Measurements from ENCODE around the gene MEX3D. TPM values are rescaled to one million over a fixed set of nuclear protein-coding genes. Genes with fewer than 3 reads are reported as not detected.
"Not testable (repeated sequence)": the region's sequence is repeated elsewhere in the genome, so short reads cannot be mapped to it uniquely, and the experiment has no call there.

MEX3D gene
- total RNA-seq, 1 donor: 27.6 TPM

DNA sequence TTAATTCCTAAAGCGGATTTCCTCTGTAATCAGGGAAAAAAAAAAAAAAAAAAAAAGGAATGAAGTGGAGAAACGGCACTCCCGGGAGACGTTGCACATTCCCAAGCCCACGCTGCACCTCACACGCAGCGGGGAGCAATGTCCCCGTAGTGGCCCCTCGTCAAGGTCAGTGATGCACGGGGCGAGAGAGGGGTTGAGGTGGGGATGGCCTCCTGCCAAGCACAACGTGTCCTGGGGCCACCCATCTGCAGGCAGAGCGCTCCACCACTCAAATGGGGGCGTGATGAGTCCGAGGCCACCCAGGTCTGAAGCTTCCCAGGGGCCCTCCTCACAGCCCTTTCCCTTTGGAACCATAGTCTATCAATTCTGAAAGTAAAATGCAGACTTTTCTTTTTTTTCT lies 29.1 kb downstream of the MEX3D start:
- no peak for DNase-seq (ENCODE audit: low read depth)
- no peak overlapping the region for H3K4me3 ChIP-seq (ENCODE audit: low read depth, low read length)
- TF ChIP-seq, protein P1, sequence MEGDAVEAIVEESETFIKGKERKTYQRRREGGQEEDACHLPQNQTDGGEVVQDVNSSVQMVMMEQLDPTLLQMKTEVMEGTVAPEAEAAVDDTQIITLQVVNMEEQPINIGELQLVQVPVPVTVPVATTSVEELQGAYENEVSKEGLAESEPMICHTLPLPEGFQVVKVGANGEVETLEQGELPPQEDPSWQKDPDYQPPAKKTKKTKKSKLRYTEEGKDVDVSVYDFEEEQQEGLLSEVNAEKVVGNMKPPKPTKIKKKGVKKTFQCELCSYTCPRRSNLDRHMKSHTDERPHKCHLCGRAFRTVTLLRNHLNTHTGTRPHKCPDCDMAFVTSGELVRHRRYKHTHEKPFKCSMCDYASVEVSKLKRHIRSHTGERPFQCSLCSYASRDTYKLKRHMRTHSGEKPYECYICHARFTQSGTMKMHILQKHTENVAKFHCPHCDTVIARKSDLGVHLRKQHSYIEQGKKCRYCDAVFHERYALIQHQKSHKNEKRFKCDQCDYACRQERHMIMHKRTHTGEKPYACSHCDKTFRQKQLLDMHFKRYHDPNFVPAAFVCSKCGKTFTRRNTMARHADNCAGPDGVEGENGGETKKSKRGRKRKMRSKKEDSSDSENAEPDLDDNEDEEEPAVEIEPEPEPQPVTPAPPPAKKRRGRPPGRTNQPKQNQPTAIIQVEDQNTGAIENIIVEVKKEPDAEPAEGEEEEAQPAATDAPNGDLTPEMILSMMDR (IDR thresholded peaks at IDR 0.05; ENCODE audit: insufficient read depth, low read length): no peak

DNA sequence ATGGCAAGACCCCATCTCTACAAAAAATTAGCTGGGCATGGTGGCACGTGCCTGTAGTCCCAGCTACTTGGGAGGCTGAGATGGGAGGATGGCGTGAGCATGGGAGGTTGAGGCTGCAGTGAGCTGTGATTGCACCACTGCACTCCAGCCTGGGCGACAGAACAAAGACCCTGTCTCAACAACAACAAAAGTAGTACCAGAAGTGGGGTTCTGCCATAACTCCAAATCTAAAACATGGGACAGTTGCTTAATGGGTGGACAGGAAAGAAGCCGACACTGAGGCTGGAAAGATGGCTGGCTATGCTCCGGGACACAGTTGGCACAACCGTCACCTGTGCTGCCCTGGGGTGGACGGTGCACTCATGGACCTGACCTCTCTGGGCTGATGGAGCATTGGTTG lies 32.4 kb downstream of the MEX3D start:
- DNase-seq (ENCODE audit: low read depth); H3K4me3 ChIP-seq (ENCODE audit: low read depth, low read length): not testable (repeated sequence)

DNA sequence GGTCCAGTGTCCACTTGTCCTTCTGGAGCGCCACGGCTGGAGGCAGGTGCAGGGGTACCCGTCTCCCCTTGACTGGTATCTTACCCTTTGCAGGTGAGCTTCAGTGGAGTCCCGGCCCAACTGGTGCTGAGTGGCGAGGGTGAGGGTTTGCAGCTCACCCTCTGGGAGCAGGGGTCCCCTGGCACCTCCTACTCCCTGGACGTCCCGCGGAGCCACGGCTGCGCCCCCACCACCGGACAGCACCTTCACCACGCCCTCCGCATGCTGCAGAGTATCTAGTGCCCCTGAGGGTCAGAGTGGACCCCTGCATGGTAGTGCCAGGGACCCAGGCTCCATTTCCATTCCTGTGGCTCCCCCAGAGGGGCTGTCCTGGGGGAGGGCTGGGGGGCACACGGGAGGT lies 33.2 kb downstream of the MEX3D start:
- no peak for DNase-seq (ENCODE audit: low read depth)
- no peak overlapping the region for H3K4me3 ChIP-seq (ENCODE audit: low read depth, low read length)
- TF ChIP-seq, protein P1 (IDR thresholded peaks at IDR 0.05; ENCODE audit: insufficient read depth, low read length): no peak

DNA sequence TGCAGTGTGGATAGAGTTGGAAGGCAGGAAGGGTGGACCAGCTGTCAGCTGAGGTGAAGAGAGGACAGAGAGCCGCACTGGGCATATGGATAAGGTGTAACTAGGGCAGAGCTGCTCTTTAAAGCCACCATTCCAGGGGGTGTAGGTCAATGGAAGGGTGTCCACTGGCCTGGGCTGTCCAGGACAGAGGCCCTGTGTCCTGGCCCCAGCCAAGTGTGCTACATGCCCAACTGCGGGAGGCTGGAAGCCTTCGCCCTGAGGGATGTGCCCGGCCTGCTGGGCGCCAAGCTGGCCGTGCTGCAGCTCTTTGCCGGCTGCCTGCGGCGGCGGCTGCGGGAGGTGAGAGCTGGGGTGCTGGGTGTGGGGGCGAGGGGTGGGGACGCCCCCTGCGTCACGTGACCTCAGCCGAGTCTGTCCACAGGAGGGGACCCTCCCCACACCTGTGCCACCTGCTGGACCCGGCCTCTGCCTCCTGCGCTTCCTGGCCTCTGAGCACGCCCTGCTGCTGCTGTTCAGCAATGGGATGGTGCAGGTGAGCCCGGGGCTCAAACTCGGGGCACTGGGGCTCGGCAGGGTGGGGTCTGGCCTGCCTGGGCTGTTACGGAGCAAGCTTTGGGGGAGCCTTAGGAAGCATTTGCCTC lies 34.5 kb downstream of the MEX3D start:
- TF ChIP-seq, protein P1 (IDR thresholded peaks at IDR 0.05; ENCODE audit: insufficient read depth, low read length): no peak
- no peak for DNase-seq (ENCODE audit: low read depth)
- H3K4me3 ChIP-seq (ENCODE audit: low read depth, low read length): no peak overlapping the region

DNA sequence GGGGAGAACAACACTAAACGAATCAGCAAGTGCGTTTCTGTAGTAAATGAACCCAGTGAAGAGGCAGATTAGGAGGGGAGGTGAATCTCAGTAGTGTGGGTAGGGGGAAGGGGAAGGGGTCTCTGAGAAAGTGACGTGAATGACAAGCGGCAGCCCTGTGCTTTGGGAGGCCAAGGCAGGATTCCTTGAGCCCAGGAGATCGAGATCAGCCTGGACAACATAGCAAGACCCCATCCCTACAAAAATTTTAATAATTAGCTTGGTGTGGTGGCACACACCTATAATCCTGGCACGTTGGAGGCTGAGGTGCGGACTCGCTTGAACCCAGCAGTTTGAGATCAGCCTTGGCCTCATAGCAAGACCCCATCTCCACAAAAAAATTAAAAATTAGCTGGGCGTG lies 36.1 kb downstream of the MEX3D start:
- TF ChIP-seq, protein P1 (IDR thresholded peaks at IDR 0.05; ENCODE audit: insufficient read depth, low read length): no peak

DNA sequence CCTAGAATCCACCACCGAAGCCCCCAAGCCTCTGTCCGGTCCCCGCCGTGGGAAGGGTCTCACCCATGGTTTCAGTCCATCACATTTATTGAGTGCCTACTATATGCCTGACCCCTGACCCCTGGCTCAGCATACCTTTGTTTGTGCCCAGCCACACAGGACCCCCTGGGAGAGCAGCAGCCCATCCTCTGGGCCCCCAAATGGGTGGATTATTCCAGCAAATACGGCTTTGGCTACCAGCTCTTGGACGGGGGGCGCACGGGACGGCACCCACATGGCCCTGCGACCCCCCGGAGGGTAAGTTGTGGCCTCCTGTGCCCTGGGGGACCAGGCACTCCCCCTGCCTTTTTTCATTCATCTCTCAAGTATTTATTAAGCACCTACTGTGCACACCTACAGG lies 36.5 kb downstream of the MEX3D start:
- DNase-seq (ENCODE audit: low read depth): no peak
- no peak overlapping the region for H3K4me3 ChIP-seq (ENCODE audit: low read depth, low read length)
- TF ChIP-seq, protein P1 (IDR thresholded peaks at IDR 0.05; ENCODE audit: insufficient read depth, low read length): no peak

More for the DNA sequence above, 36.1 kb downstream of the MEX3D start:
- DNase-seq (ENCODE audit: low read depth): no peak
- no peak overlapping the region for H3K4me3 ChIP-seq (ENCODE audit: low read depth, low read length)

DNA sequence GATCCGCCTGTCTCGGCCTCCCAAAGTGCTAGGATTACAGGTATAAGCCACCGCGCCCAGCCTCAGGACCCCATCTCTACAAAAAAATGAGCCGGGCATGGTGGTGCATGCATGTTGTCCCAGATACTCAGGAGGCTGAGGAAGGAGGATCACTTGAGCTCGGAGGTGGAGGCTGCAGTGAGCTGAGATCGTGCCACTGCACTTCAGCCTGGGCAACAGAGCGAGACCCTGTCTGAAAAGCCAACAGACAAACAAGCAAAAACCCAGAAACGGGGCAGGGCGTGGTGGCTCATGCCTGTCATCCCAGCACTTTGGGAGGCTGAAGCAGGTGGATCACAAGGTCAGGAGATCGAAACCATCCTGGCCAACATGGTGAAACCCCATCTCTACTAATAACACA lies 37.3 kb downstream of the MEX3D start:
- DNase-seq (ENCODE audit: low read depth); H3K4me3 ChIP-seq (ENCODE audit: low read depth, low read length): not testable (repeated sequence)

DNA sequence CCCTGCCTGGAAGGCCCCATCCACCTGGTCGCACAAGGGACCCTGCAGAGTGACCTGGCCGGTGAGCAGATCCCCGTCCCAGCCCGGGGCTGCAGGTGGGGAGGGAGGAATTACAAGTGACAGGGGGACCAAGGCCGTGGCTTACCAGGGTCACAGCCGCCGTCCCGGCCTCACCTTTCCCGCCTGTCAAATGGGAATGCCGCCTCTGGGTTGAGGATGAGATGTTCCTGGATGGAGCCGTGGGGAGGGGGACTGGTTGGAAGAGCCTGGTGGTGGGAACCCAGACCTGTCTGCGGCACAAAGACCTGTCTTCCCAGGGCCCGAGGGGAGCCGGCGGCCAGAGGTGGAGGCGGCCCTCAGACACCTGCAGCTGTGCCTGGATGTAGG lies 38.7 kb downstream of the MEX3D start:
- H3K4me3 ChIP-seq (ENCODE audit: low read depth, low read length): no peak overlapping the region
- TF ChIP-seq, protein P1 (IDR thresholded peaks at IDR 0.05; ENCODE audit: insufficient read depth, low read length): no peak
- DNase-seq (ENCODE audit: low read depth): no peak

All from fibroblast of the aortic adventitia (primary cell).